GM12864 (cell line): Measurements from ENCODE around the gene MTRF1L.
"Not testable (repeated sequence)": the region's sequence is repeated elsewhere in the genome, so short reads cannot be mapped to it uniquely, and the experiment has no call there.

Experiments
- DNase-seq: peaks from one replicate; pipeline ENCODE4 v3.0.0-alpha.2; 2011; ENCODE audit warnings: low read depth
- H3K4me3 ChIP-seq: 2 replicates; pipeline ENCODE4 v1.5.1; 2011; ENCODE audit warnings: mild to moderate bottlenecking, low read depth, low read length, control low read depth
- TF ChIP-seq, protein P1 (sequence below): IDR thresholded peaks from 2 replicates; pipeline ENCODE4 v1.5.1; 2011; ENCODE audit warnings: low read depth, mild to moderate bottlenecking, moderate library complexity, low read length, control low read depth, inconsistent platforms; ENCODE audit errors: missing control alignments

MTRF1L gene

DNA sequence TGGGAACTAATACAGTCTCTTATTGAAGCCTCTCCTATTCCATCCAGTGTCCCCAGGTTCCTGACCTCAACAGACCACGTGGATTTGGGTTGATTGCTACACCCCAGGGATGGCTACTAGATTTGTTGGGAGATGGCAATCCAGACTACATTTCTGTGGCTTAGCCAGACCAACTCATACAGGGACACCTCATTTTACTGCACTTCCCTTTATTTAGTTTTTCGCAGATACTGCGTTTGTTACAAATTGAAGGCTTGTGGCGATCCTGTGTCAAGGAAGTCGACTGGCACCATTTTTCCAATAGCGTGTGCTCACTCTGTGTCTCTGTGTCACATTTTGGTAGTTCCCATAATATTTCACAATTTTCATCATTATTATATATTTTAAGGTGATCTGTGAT lies 10.3 kb upstream of the MTRF1L start:
- H3K4me3 ChIP-seq, result no peak overlapping the region
- TF ChIP-seq, protein P1, sequence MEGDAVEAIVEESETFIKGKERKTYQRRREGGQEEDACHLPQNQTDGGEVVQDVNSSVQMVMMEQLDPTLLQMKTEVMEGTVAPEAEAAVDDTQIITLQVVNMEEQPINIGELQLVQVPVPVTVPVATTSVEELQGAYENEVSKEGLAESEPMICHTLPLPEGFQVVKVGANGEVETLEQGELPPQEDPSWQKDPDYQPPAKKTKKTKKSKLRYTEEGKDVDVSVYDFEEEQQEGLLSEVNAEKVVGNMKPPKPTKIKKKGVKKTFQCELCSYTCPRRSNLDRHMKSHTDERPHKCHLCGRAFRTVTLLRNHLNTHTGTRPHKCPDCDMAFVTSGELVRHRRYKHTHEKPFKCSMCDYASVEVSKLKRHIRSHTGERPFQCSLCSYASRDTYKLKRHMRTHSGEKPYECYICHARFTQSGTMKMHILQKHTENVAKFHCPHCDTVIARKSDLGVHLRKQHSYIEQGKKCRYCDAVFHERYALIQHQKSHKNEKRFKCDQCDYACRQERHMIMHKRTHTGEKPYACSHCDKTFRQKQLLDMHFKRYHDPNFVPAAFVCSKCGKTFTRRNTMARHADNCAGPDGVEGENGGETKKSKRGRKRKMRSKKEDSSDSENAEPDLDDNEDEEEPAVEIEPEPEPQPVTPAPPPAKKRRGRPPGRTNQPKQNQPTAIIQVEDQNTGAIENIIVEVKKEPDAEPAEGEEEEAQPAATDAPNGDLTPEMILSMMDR, result no peak
- no peak for DNase-seq

DNA sequence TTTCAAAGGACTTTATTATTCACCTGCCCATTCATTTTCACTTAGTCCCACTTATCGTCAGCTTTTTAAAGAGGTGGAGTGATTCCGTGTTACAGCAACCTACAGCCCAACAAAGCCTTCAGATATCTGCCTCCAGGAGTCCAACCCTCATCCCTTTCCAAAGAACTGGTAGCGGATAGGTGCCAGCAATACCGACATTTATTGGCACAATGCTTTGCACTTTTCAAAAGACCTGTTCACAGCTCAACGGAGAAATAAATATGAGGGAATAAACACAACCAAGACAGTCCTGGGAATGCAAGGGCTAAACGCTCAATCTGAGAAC lies 819 bp upstream of the MTRF1L start:
- DNase-seq, result no peak
- TF ChIP-seq, protein P1, result no peak
- peak overlapping the region; percentile 98 for H3K4me3 ChIP-seq

DNA sequence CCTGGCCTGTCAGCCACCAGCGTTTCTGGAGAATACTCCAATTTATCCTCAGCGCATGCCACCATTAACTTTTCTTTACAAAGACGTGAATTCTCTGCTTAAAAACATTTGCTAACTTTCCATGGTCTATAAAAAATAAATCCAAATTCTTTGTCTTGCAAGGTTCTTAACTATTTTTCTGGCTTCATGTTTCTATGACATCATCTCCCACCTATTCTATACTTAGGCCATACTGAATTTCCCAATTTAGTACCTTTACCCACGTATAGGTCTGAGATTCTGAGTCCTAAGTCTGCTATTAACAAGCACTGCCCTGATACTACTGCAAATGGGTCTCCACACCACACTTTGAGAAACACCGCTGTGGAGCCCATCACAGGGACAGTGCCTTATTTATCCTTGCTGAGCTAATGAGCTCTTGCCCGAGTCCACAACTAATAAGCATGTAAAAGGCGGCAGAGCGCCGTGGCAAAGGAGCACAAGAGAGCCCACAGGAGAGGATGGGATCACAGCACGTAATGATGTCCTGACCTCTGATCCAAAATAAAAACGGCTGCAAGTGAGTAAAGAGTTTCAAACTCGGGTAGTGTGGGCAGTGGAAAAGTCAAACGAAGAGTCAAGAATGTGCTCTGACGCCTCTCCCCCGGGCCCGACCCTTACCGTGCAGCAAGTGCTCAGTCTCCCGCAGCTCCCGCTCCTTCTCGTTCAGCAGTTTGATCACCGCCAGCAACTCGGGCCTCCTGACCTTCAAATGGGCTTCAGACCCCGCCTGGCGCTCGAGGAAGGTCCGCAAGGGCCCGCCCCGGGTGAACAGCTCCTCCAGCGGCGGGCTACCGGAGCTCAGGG lies 519 bp downstream of the MTRF1L start:
- TF ChIP-seq, protein P1, result no peak
- no peak for DNase-seq
- peak overlapping the region; percentile 98 for H3K4me3 ChIP-seq

GRCh38 chr6:153000790-153001189 lies 1.7 kb downstream of the MTRF1L start:
- peak overlapping the region; percentile 98; the same call in 1 of the 2 replicates for H3K4me3 ChIP-seq
- DNase-seq, result not testable (repeated sequence)

DNA sequence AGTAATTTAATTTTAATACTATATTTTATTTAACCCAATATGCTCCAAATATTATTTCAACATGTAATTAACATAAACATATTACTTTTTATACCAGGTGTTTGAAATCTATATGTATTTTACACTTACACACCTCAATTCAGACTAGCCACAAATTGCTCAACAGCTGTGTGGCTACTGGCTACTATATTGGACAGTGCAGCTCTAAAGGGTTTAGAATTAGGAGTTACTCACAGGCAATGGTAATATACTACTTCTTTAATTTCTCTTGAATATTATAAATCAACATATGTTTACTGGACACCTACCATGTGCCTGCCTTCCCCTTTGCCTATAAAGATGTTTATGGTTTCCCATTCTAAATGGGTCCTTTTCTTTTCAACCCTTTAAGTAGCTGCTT lies 2.3 kb downstream of the MTRF1L start:
- no peak for DNase-seq
- TF ChIP-seq, protein P1, result no peak
- no peak overlapping the region; the same call in 1 of the 2 replicates for H3K4me3 ChIP-seq

DNA sequence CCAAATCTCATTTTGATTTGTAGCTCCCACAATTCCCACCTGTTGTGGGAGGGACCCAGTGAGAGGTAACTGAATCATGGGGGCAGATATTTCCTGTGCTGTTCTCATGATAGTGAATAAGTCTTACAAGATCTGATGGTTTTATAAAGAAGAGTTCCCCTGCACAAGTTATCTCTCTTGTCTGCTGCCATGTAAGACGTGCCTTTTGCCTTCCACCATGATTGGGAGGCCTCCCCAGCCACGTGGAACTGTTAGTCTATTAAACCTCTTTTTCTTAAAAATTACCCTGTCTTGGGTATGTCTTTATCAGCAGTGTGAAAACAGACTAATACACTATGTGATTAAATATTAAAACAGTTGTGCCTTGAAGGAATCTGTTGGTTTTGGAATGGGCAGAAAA lies 3.0 kb downstream of the MTRF1L start:
- not testable (repeated sequence) for H3K4me3 ChIP-seq, DNase-seq

DNA sequence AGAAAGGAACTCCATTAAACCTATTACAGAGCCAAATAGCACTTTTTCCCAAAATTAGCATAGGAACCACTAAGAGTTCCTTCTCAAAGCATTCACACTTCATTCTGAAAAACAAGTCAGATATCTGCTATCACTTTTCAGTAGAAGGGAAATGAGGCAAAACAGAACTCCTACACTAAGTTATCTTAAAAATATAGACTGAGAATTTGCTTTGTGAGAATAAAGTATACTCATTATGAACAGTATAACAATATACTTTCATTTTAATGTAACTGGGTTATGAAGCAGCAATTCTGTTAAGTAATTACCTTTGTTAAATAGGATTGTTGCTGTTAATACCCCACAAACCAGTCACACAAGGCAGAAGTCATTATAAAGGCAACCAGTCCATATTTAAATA lies 8.7 kb downstream of the MTRF1L start:
- DNase-seq, result no peak
- no peak overlapping the region for H3K4me3 ChIP-seq
- TF ChIP-seq, protein P1, result no peak

DNA sequence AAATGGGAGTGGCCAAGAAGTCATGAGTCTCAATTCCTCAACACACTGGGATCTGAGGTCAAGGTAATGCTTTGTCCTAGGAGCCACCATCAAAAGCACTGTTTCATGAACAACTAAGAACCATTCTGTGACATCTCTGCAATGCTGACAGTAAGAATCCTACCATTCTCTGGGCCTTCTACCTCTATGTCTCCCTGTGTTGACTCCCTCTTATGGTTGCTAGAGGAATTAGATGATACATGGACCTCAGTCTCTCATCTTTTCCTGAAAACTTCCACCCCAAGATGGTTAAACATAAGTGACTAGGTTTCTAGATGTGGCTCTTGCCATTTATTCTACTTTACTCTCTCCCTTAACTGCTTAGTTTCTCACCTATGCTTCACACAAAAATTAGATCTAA lies 9.1 kb downstream of the MTRF1L start:
- no peak for DNase-seq

More for the DNA sequence above, 9.1 kb downstream of the MTRF1L start:
- TF ChIP-seq, protein P1, result peak; percentile 10
- no peak overlapping the region for H3K4me3 ChIP-seq
